Esophagus muscularis mucosa (tissue), 4 donors: ENCODE measurements around the gene NR1H2.

ENCODE experiments used
- CTCF ChIP-seq, 3 experiments: fragments of 200-600 bp in 2 of 3; fragments of 450-650 bp in 1 of 3; sonication (generic) in 2 of 3; IDR thresholded peaks; one replicate each; pipeline ENCODE4 v1.5.1; 2017 to 2019; ENCODE audit warnings: antibody characterized with exemption in 3 of 3, mild to moderate bottlenecking in 2 of 3, moderate library complexity in 1 of 3
- EP300 ChIP-seq: sonication (generic); formaldehyde crosslinking; IDR thresholded peaks from one replicate; pipeline ENCODE4 v1.6.1; 2017; ENCODE audit warnings: antibody characterized with exemption
- POLR2A ChIP-seq: fragments of 450-650 bp; IDR thresholded peaks from one replicate; pipeline ENCODE4 v1.6.1; 2017; ENCODE audit warnings: antibody characterized with exemption, moderate library complexity, mild to moderate bottlenecking, low read depth
- POLR2AphosphoS5 ChIP-seq, 2 donors: sonication (generic); formaldehyde crosslinking; IDR thresholded peaks; one replicate each; pipeline ENCODE4 v1.6.1; 2017; ENCODE audit warnings: antibody characterized with exemption in 2 of 2

GRCh38 chr19:50413096-50413495 is 36.8 kb downstream of the NR1H2 start:
- no peak for TF ChIP-seq POLR2A
- no peak for TF ChIP-seq CTCF (IDR thresholded peaks at IDR 0.05)
- TF ChIP-seq POLR2AphosphoS5 (IDR thresholded peaks at IDR 0.05), result no peak
- TF ChIP-seq EP300, result no peak
